A673 (cell line): ENCODE data around the gene ADNP2. TPM values are rescaled to one million over a fixed set of nuclear protein-coding genes. Genes with fewer than 3 reads are reported as not detected.

Experiments used
- BruUV-seq: library from RNA; stranded (reverse); fragments of 400-500 nt; replicated peaks from 2 replicates; lab custom pipeline; 2021; lab: Mats Ljungman, UMichigan
- CTCF ChIA-PET: fragments of 300-600 bp; sonication (Branson Sonifier 250); formaldehyde crosslinking; loops from one replicate; lab custom pipeline; 2022; ENCODE audit warnings: antibody characterized with exemption; lab: Charles Lee
- POLR2A ChIA-PET: fragments of 300-600 bp; sonication (Branson Sonifier 250); formaldehyde crosslinking; loops from one replicate; lab custom pipeline; 2022; ENCODE audit warnings: antibody characterized with exemption; ENCODE audit not compliant: low non-redundant PET; lab: Charles Lee
- DNase-seq: peaks from one replicate; pipeline ENCODE4 v3.0.0-alpha.2; 2015; ENCODE audit warnings: low spot score
- H3K27ac ChIP-seq: fragments of 200-600 bp; sonication (generic); 2 replicates; pipeline ENCODE4 v1.5.1; 2016; ENCODE audit warnings: mixed run types, low read depth, mild to moderate bottlenecking, mixed read lengths, antibody characterized with exemption, low read length; ENCODE audit not compliant: poor library complexity, severe bottlenecking
- H3K27me3 ChIP-seq: fragments of 200-600 bp; sonication (generic); replicated peaks from 2 replicates; pipeline ENCODE4 v1.6.1; 2017; ENCODE audit warnings: mixed run types, low read depth, mild to moderate bottlenecking, mixed read lengths, antibody characterized with exemption, low read length; ENCODE audit not compliant: insufficient read depth, poor library complexity
- H3K36me3 ChIP-seq: fragments of 200-600 bp; sonication (generic); 2 replicates; pipeline ENCODE4 v1.6.1; 2016; ENCODE audit warnings: mixed run types, mild to moderate bottlenecking, mixed read lengths, antibody characterized with exemption, low read length; ENCODE audit not compliant: insufficient read depth, poor library complexity, severe bottlenecking
- H3K4me1 ChIP-seq: fragments of 200-600 bp; sonication (generic); 2 replicates; pipeline ENCODE4 v1.6.1; 2017; ENCODE audit warnings: mixed run types, mild to moderate bottlenecking, mixed read lengths, antibody characterized with exemption, low read length; ENCODE audit not compliant: insufficient read depth, poor library complexity, severe bottlenecking
- H3K4me3 ChIP-seq: fragments of 200-600 bp; sonication (generic); 2 replicates; pipeline ENCODE4 v1.5.1; 2016; ENCODE audit warnings: low read depth, mixed run types, mild to moderate bottlenecking, mixed read lengths, low read length; ENCODE audit not compliant: poor library complexity, severe bottlenecking
- H3K9me3 ChIP-seq: fragments of 200-600 bp; sonication (generic); 2 replicates; pipeline ENCODE4 v1.6.1; 2016; ENCODE audit warnings: mixed run types, low read depth, mild to moderate bottlenecking, mixed read lengths, antibody characterized with exemption, low read length; ENCODE audit not compliant: poor library complexity, severe bottlenecking
- CTCF ChIP-seq: fragments of 300-800, 200-600 bp; sonication (generic); conservative IDR thresholded peaks from 2 replicates; pipeline ENCODE4 v1.5.1; 2017; ENCODE audit warnings: low read depth, mild to moderate bottlenecking, antibody characterized with exemption, low read length, moderate library complexity, mixed read lengths
- EZH2 ChIP-seq: fragments of 200-600 bp; sonication (generic); IDR thresholded peaks from 2 replicates; pipeline ENCODE4 v1.6.1; 2017; ENCODE audit warnings: borderline replicate concordance, low read depth, mild to moderate bottlenecking, mixed read lengths, antibody characterized with exemption, low read length; ENCODE audit not compliant: poor library complexity, severe bottlenecking
- intact Hi-C: fragments of 100-400 bp; cut with micrococcal nuclease; formaldehyde crosslinking; loops from one replicate; pipeline ENCODE4 v1.10.0; 2022; ENCODE audit not compliant: unreplicated experiment
- total RNA-seq: library from RNA; stranded (reverse); gene quantifications from 2 replicates; pipeline ENCODE4 v1.2.3, GENCODE V29; 2021

The ADNP2 gene
- total RNA-seq, 1 experiment from 2014 or later = 27.5 TPM

- intact Hi-C loops = no loop called here
- Histone ChIP-seq H3K36me3 (no peaks in the 10 kb centered on the region), H3K4me1 (no peaks in the 10 kb centered on the region), H3K9me3 (no peaks in the 10 kb centered on the region), H3K4me3 (no peak overlapping the region), H3K27me3 (no peaks in the 10 kb centered on the region), H3K27ac (no peak overlapping the region)
- CTCF ChIA-PET = no interaction called here
- BruUV-seq = no TSS peak
- TF ChIP-seq EZH2 = no peak
- no peak for TF ChIP-seq CTCF
- no peak for DNase-seq
- POLR2A ChIA-PET = no interaction called here
Measured at GRCh38 chr18:80103231-80103630, 5.8 kb upstream of the ADNP2 start.

DNA sequence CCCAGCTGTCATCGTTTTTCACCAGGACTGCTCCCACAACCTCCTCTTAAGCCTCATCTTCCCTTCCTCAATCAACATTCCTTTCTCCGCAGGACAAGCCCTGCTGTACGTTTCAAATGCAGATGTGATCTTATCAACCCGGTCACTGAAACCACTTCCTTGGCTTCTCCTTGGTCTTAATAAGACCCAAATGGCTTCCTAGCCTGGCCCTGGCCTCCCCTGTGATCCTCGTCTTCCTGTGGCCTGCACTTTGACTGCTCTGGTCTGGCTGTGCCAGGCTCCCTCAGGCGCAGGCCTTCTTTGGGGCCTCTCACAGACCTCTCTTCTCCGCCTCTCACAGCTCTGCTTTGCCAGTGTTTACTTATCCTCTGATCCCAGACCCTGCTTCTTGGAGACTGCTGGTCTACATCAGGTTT, 4.7 kb upstream of the ADNP2 start:
- intact Hi-C loops = no loop called here
- H3K27ac ChIP-seq = no peak overlapping the region
- BruUV-seq = no TSS peak
- no peaks in the 10 kb centered on the region for H3K36me3 ChIP-seq
- H3K4me1 ChIP-seq = no peaks in the 10 kb centered on the region
- ChIA-PET CTCF (no interaction called here), POLR2A (interaction anchor here (0.5 kb wide), 1 partner anchor 29 kb away, joined by 3 read pairs; no protein-coding TSS in a partner anchor)
- no peaks in the 10 kb centered on the region for H3K27me3 ChIP-seq
- DNase-seq = no peak
- TF ChIP-seq CTCF (no peak), EZH2 (no peak)
- no peak overlapping the region for H3K4me3 ChIP-seq
- no peaks in the 10 kb centered on the region for H3K9me3 ChIP-seq

- Histone ChIP-seq H3K36me3 (no peaks in the 10 kb centered on the region), H3K9me3 (no peaks in the 10 kb centered on the region), H3K27me3 (no peaks in the 10 kb centered on the region), H3K4me3 (no peak overlapping the region), H3K27ac (no peak overlapping the region), H3K4me1 (peaks cover 7% of the 10 kb centered on the region)
- BruUV-seq = no TSS peak
- ChIA-PET POLR2A (no interaction called here), CTCF (no interaction called here)
- no peak for DNase-seq
- TF ChIP-seq EZH2 (no peak), CTCF (no peak)
- intact Hi-C loops = no loop called here
Measured at GRCh38 chr18:80105369-80106167, 3.5 kb upstream of the ADNP2 start.
